OCI-LY1 (cell line): Measurements from ENCODE around the gene SERPINA9.

ENCODE experiments used
- CTCF ChIP-seq: fragments of 200-600 bp; sonication (generic), shearing (Covaris generic); IDR thresholded peaks from 2 replicates; pipeline ENCODE4 v1.5.1; 2017; ENCODE audit warnings: mild to moderate bottlenecking, antibody characterized with exemption, low read length, moderate library complexity, mixed read lengths
- EZH2 ChIP-seq: fragments of 200-600 bp; sonication (generic), shearing (Covaris generic); IDR thresholded peaks from 2 replicates; pipeline ENCODE4 v1.8.0; 2017; ENCODE audit warnings: borderline replicate concordance, mixed run types, mild to moderate bottlenecking, antibody characterized with exemption, low read length, moderate library complexity, mixed read lengths

GRCh38 chr14:94484481-94484880 is 8.5 kb upstream of the SERPINA9 start:
- no peak for TF ChIP-seq CTCF
- no peak for TF ChIP-seq EZH2
